Urinary bladder (tissue), 4 donors: ENCODE data around the gene AEBP1. TPM values are rescaled to one million over a fixed set of nuclear protein-coding genes. Genes with fewer than 3 reads are reported as not detected.
A peak's percentile ranks its signal among the peaks of the same experiment; 100 is the strongest.

Source experiments
- DNase-seq: peaks from one replicate; pipeline ENCODE4 v3.0.0-alpha.2; 2015; ENCODE audit errors: extremely low spot score
- H3K27ac ChIP-seq: one replicate; pipeline ENCODE4 v1.5.1; 2013; ENCODE audit warnings: low read depth, mild to moderate bottlenecking, moderate library complexity
- H3K36me3 ChIP-seq: one replicate; pipeline ENCODE4 v1.6.1; 2013; ENCODE audit warnings: mild to moderate bottlenecking, moderate library complexity; ENCODE audit not compliant: insufficient read depth
- H3K4me1 ChIP-seq: one replicate; pipeline ENCODE4 v1.6.1; 2013; ENCODE audit warnings: mild to moderate bottlenecking, moderate library complexity; ENCODE audit not compliant: insufficient read depth
- H3K4me3 ChIP-seq: one replicate; pipeline ENCODE4 v1.5.1; 2013; ENCODE audit warnings: low read depth, low read length
- WGBS: extraction: QIAGEN DNeasy Blood & Tissue Kit; methylation state at CpG from one replicate; pipeline ENCODE4 v1.1.7; 2013; 5-methylcytosine and 5-hydroxymethylcytosine counted together
- polyA plus RNA-seq: library from polyadenylated mRNA; stranded (reverse); fragments of 200-250 nt; gene quantifications from one replicate; pipeline ENCODE4 v1.2.3, GENCODE V29; 2013
- total RNA-seq: library from RNA; depleted of rRNA; stranded (reverse); fragments of >200 nt; gene quantifications from one replicate; pipeline ENCODE4 v1.2.3, GENCODE V29; 2014
- donor health status: healthy with polysubstance abuse.
- donor health status: healthy.

The AEBP1 gene
- total and polyA plus RNA-seq, 2 donors, result 57.2 to 247 TPM

GRCh38 chr7:44136731-44137130 lies 32.6 kb downstream of the AEBP1 start:
- 87% methylated on average over 5 of the region's 5 CpGs for WGBS
- Histone ChIP-seq H3K36me3 (no peaks in the 10 kb centered on the region), H3K4me1 (no peaks in the 10 kb centered on the region), H3K27ac (no peak overlapping the region), H3K4me3 (no peak overlapping the region)
- DNase-seq, result no peak

- Histone ChIP-seq H3K4me1 (no peaks in the 10 kb centered on the region), H3K27ac (no peak overlapping the region), H3K36me3 (no peaks in the 10 kb centered on the region), H3K4me3 (no peak overlapping the region)
- 79% methylated on average over 8 of the region's 8 CpGs for WGBS
- no peak for DNase-seq
These were observed 34.6 kb downstream of the AEBP1 start for GRCh38 chr7:44138698-44139097.

GRCh38 chr7:44139311-44140010 lies 35.3 kb downstream of the AEBP1 start:
- Histone ChIP-seq H3K27ac (no peak overlapping the region), H3K4me1 (no peaks in the 10 kb centered on the region), H3K36me3 (no peaks in the 10 kb centered on the region), H3K4me3 (no peak overlapping the region)
- no peak for DNase-seq
- WGBS, result 91% methylated on average over 14 of the region's 14 CpGs

- Histone ChIP-seq H3K27ac (no peak overlapping the region), H3K36me3 (no peaks in the 10 kb centered on the region), H3K4me3 (no peak overlapping the region), H3K4me1 (no peaks in the 10 kb centered on the region)
- DNase-seq, result no peak
- 91% methylated on average over 10 of the region's 10 CpGs for WGBS
These were observed 36.2 kb downstream of the AEBP1 start for GRCh38 chr7:44140341-44140740.

GRCh38 chr7:44141221-44141850 lies 37.2 kb downstream of the AEBP1 start, which contains the start of gene MYL7:
MYL7 (minus strand) TSS chr7:44141332; CDS start chr7:44141305, 27 bp downstream.
- H3K36me3 ChIP-seq, result no peaks in the 10 kb centered on the region
- DNase-seq, result no peak

GRCh38 chr7:44142028-44142427 lies 37.9 kb downstream of the AEBP1 start:
- Histone ChIP-seq H3K4me1 (no peaks in the 10 kb centered on the region), H3K36me3 (no peaks in the 10 kb centered on the region), H3K27ac (no peak overlapping the region), H3K4me3 (no peak overlapping the region)
- DNase-seq, result no peak
- 89% methylated on average over 4 of the region's 4 CpGs for WGBS

More at GRCh38 chr7:44141221-44141850, 37.2 kb downstream of the AEBP1 start, which contains the start of gene MYL7:
- Histone ChIP-seq H3K4me1 (no peaks in the 10 kb centered on the region), H3K4me3 (no peak within 1 kb of the TSS), H3K27ac (no peak within 1 kb of the TSS)
- WGBS, result 74% methylated on average over 6 of the region's 6 CpGs

GRCh38 chr7:44143646-44144250 lies 39.6 kb downstream of the AEBP1 start:
- no peak overlapping the region for H3K4me3 ChIP-seq
- H3K36me3 ChIP-seq, result no peaks in the 10 kb centered on the region
- H3K27ac ChIP-seq, result no peak overlapping the region
- no peak for DNase-seq
- 77% methylated on average over 6 of the region's 6 CpGs for whole genome bisulfite sequencing
- no peaks in the 10 kb centered on the region for H3K4me1 ChIP-seq

GRCh38 chr7:44144426-44144967 lies 40.4 kb downstream of the AEBP1 start:
- Histone ChIP-seq H3K4me1 (no peaks in the 10 kb centered on the region), H3K4me3 (no peak overlapping the region), H3K27ac (no peak overlapping the region), H3K36me3 (no peaks in the 10 kb centered on the region)
- WGBS, result 97% methylated on average over 6 of the region's 6 CpGs
- DNase-seq, result no peak

GRCh38 chr7:44144968-44145478 lies 40.9 kb downstream of the AEBP1 start:
- DNase-seq, result no peak
- WGBS, result 77% methylated on average over 31 of the region's 31 CpGs
- Histone ChIP-seq H3K27ac (no peak overlapping the region), H3K36me3 (no peaks in the 10 kb centered on the region), H3K4me3 (no peak overlapping the region), H3K4me1 (no peaks in the 10 kb centered on the region)

GRCh38 chr7:44145479-44145968 lies 41.4 kb downstream of the AEBP1 start:
- no peak for DNase-seq
- Histone ChIP-seq H3K4me3 (peak overlapping the region; percentile 42), H3K4me1 (no peaks in the 10 kb centered on the region), H3K27ac (no peak overlapping the region), H3K36me3 (no peaks in the 10 kb centered on the region)
- 11% methylated on average over 53 of the region's 53 CpGs for WGBS

- DNase-seq, result no peak
- H3K27ac ChIP-seq, result no peak overlapping the region
- no peaks in the 10 kb centered on the region for H3K4me1 ChIP-seq
- peak overlapping the region; percentile 42 for H3K4me3 ChIP-seq
- no peaks in the 10 kb centered on the region for H3K36me3 ChIP-seq
- 14% methylated on average over 64 of the region's 65 CpGs for WGBS
These were observed 42.1 kb downstream of the AEBP1 start for GRCh38 chr7:44145969-44146911.

- H3K4me3 ChIP-seq, result no peak overlapping the region
- WGBS, result 54% methylated on average over 33 of the region's 33 CpGs
- no peak for DNase-seq
- no peak overlapping the region for H3K27ac ChIP-seq
- no peaks in the 10 kb centered on the region for H3K4me1 ChIP-seq
- no peaks in the 10 kb centered on the region for H3K36me3 ChIP-seq
These were observed 43.2 kb downstream of the AEBP1 start for GRCh38 chr7:44147026-44147991.
